GM10847 (cell line): ENCODE results near the gene EPHA3.

Experiments
- POLR2A ChIP-seq: IDR thresholded peaks from 2 replicates; pipeline ENCODE4 v1.6.1; 2011; ENCODE audit not compliant: insufficient read length; ENCODE audit errors: extremely low read depth

Gene EPHA3

DNA sequence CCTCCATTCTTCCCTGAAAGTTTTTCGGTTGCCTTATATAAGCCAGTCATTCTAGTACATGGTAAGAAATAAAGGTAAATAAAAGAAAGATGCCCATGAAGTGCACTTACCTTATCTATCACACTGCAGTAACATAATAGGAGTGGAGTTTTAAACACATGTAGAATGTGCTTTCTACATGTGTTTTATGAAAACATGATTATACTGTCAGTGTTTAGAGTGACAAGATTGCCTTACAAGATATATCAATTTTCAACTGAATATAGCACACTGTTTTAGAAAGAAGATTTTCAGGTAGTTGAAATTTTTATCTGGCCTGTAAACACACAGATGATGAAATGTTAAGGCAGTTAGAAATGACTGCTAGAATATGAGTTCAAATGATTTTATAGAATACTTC is 219.6 kb downstream of the EPHA3 start:
- no peak for TF ChIP-seq POLR2A

DNA sequence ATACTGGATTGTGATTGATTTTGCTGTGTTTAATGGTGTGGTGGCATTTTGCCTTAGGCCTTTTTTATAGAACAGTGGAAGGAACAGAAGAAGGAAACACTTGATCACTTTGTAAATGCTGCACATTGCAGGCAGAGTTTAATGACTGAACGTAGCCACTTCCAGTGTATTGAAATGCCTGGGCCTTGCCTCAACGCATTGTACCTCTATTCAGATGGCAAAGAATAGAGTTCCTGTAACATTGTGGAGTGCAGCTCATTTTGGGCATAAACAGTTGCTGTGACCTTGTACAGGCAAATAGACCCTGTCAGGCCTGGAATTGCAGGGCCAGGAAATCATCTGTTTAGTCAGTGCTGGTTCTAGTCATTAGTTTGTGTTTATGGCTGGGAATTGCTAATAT is 225.0 kb downstream of the EPHA3 start:
- no peak for TF ChIP-seq POLR2A

DNA sequence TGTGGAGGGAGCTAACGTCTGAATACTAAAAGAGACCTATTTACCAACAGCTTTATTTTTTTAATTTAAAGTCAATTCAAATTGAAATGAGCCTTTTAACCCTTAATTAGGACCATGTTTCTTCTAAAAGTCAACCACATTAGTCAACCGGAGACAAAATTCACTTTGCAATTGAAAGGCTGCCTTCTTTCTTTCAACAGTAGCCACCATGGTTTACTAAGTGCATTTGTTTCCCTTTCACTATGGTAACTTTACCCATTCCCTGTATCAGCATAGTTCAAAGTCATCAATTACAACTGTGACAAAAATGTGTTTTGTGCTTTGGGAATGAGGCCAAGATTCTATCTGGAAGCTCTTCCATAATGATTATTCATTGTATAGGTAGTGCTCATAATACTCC is 225.4 kb downstream of the EPHA3 start:
- TF ChIP-seq POLR2A = no peak

DNA sequence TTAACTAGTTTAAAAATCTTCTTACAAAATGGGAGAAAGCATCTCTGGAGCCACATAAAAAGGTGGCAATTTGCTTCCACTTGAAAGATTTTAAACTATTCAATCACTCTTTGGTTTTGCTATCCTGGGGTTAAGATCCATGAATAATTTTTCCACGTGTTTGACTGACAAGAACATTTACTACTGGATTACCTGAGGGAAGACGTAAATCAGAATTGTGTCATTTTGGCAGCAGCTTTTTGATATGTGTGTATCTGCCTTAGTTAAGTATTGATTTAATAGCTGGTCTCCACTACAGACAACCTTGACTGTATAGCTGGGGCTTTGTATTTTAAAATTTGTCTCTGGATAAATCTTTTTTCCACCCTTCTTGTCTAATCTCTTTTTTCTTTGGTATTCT is 228.3 kb downstream of the EPHA3 start:
- no peak for TF ChIP-seq POLR2A

DNA sequence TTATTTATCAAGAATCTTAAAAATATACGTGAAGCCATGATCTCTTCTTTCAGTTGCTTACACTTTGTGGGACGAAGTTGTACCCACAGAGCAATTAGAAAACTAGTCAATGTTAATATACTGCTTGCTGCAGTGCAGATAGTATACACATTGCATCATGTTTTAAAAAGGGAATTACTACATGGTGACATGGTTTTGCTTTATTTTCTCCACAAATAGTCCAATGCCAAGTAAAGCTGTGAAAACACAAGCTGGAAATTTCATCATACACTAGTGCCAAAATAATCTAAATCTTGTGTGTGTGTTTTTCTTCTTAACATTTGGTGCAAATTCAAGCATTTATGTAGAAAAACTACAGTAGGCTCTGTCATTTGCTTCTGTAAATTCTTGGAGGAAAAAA is 233.0 kb downstream of the EPHA3 start:
- TF ChIP-seq POLR2A = no peak

DNA sequence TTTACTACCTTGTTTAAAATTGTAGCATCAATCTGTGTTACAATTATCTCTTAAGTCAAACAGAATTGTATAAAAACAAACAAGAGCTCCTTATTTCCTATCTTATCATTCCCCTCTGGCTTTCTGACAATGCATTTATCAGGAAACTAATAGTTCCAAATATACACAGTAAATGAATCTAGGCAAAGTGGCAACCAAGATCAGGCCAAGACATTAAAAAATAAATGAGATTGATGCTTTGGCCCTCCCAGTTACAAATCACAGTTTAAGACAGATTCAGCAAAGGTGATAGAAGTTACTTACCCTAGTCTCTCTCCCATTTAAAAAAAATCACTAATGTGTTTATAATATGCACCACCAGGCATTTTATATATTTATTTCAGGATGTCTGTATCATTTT is 236.7 kb downstream of the EPHA3 start:
- no peak for TF ChIP-seq POLR2A

DNA sequence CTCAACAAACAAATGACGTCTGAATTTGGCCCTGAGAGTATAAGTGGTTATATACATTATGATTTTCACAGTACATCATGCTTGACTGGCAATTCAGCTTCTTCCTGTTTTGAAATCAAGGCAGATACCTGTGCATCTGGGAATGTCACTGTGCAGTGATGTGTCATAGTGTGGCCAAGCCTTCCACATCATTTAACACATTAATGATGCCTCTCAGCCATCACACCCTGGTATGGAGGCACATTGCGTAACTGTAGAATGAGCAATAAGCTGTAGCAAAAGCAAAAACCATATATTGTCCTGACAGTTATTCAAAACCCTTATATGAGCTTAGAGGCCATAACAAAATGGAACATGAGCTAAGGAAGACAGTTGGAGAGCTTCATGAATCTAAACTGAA is 246.0 kb downstream of the EPHA3 start:
- no peak for TF ChIP-seq POLR2A

DNA sequence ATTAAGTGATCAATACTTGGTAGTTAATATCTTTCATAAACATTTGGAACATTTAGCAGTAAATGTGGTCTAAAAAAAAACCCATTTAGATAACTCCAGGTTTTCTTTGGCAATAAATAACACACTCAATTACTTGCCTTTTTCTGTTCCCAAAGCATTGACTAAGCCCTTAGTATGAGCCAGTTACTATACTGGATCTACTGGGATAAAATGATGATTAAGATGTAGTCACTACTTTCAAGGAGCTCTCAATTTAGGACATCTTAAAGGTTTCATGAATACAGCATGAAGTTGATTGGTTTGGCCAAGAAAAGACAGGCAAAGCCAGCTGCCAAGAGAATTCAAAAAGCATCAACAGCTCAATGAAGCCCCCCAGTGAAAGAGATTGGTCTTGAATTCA is 250.9 kb downstream of the EPHA3 start:
- TF ChIP-seq POLR2A = no peak

DNA sequence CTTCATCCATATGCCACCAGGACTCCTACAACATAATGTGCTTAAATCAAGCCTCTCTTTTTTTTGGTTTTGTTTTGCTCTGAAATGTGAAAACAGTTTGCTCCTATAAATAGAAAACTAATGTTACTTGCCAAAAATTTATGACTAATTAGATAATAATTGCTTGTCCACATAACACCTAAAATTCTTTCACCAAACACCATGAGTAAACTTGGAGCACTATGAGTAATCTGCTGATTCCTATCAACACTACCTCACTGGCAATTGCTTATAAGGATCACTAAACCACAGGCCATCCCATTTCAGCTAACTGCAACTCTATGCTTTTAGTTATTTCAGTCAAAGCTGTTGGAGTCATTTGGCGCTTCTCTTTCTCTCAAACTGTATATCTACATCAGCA is 252.7 kb downstream of the EPHA3 start:
- TF ChIP-seq POLR2A = no peak

DNA sequence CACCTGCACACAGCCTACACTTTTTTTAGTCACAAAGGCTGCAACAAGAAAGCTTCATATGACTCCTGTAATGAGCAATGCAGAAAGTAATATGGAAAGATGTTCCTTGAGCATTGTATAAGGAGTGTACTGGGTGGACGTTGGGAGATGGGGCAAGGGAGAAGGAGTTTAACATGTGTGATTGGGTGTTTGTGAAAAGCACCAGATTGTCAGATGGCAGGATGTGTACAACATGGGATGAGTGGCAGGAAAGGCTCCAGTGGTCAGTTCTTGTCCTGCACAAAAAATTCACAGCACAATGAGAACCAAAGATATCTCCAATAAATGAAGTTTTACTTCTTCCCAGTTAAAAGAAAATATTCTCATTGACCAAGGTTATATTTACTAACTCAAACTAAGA is 255.1 kb downstream of the EPHA3 start:
- TF ChIP-seq POLR2A = no peak

DNA sequence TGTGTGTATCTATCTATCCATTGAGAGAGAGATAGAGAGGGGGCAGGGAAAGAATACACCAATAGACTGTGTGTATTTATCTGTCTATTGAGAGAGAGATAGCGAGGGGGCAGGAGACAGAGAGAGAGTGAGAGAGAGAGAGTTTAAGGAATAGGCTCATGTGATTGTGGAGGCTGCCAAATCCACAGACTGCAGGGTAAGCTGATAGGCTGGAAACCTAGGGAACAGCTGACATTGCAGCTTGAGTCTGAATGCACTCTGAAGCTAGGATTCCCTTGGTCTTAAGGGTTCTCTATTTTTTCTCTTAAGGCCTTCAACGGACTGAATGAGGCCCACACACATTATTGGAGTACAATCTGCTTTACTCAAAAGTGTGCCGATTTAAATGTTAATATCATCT is 255.8 kb downstream of the EPHA3 start:
- no peak for TF ChIP-seq POLR2A

DNA sequence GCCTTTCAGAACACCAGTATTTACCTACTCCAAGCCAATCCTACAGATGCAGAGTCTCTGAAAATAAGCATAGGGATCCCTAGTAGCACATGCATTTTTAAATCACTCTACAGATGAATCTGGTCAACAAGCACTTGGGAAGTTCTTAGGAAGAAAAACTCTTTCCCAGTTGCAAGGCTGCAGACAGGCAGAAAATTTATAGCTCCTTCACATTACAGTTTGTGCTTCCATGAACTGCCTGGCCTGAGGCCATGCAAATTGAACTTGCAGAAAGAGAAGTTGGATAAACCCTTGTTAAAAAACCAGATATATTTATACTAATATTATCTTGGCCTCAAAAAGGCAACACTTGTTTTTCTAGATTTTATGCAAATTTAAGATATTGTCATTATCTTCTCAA is 256.9 kb downstream of the EPHA3 start:
- TF ChIP-seq POLR2A = no peak

DNA sequence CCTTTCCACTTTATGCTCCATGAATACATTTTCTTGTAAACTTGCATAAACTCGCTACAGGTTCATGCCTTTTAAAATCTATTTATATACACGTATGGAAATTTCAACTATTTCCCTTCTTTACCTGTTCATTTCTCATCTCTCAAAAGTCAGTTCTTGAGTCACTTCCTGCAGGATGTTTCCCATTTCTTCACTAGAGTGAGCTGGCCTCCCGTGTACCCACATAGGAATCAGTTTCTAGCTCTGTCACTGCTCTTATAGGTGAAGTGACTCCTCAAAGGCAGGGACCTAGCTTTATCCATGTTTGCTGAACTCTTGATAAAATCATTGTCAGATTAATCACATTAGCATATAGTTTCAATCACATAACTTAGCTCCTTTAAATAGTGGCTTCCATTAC is 259.7 kb downstream of the EPHA3 start:
- TF ChIP-seq POLR2A = no peak

DNA sequence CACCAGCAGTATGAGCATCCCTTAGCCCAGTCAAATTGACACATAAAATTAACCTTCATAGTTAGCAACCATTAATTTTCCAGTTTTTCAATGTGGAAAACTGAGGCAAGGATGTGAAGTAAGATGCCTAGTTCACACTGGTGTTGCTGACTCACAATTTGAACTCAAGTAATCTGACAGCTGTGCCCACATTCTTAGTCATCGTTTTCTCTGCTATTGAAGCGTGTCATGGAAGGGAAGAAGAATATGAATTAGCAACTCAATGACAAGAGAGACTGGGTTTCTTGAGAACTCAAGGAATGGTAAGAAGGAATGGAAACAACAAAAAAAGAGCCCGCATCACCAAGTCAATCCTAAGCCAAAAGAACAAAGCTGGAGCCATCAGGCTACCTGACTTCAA is 261.4 kb downstream of the EPHA3 start:
- TF ChIP-seq POLR2A = no peak

DNA sequence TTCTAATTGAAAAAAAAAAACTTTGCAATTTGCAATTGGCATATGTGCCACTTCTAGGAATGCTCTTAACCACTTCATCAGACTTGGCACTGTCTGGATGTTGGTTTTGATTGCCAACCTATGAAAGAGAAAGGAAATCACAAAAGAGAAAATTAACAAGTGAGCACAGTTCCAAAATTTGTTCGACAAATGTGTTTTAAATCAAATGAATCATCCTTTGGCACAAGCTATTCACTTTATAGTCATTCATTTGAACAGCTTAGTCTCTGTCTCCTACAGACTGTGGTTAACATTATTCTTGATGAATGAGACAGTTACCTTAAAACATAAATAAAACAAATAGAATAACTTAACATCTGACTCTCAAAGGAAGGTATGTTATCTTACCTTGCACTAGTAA is 265.0 kb downstream of the EPHA3 start:
- TF ChIP-seq POLR2A = no peak

DNA sequence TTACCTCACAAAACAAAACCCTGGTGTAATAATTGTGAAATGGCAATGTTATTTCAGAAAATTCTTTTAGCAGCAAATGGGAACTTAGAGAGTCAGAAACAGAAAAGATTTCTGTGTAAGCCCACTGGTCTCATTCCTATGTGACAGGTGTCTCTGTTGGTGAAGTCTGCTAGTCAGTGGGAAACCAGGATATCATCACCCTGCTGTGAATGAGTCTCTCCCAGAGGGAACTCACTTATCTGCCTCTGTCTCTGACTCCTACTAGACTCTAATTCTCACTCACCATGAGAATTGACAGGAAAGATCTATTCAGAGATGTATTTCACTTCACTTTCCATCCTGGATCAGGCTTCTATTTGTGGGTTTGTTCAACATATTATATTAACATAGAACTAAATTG is 266.0 kb downstream of the EPHA3 start:
- TF ChIP-seq POLR2A = no peak

DNA sequence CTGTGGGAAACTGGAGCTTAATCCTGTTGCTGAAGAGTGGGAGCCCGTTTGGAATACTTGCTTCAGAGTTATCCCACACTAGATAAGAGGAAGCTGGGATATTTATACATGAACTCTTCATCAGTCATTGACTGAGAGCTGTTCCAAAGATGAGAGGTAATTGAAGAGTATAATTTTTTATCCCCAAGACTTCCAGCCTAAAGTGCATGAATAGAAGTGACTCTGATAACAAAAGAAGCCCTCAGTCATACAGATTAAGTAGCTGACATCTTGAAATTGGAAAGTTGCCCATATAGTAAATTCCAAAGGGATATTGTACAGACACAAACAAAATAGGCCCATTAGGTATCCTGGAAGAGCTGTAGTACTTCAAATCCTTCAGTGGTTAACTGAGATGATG is 268.0 kb downstream of the EPHA3 start:
- no peak for TF ChIP-seq POLR2A

DNA sequence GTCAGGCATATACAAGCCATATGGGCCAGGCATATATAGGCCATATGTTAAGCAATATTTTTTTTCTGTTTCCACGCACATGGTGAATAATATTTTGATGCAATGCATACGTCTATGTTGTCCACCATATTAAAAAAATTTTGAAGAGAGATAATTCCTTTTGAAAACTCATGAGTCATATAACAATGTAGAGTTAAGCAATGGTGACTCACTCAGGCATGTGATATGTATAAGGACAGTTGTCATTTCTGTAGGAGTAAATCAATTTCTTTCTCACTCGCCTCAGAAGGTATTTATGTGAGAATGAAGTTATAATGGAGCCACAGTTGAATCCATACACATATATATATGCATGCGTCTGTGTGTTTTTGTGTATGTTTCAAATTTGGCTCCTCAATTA is 272.6 kb downstream of the EPHA3 start:
- no peak for TF ChIP-seq POLR2A
